NT2/D1 (cell line): ENCODE results near the gene POMT2.

Experiments
- DNase-seq: peaks from one replicate; pipeline ENCODE4 v3.0.0-alpha.2; 2011; ENCODE audit warnings: low read depth, low spot score
- H3K27me3 ChIP-seq: 2 replicates; pipeline ENCODE4 v1.6.0; 2011; ENCODE audit warnings: mild to moderate bottlenecking; ENCODE audit not compliant: insufficient read length, insufficient read depth
- H3K36me3 ChIP-seq: 2 replicates; pipeline ENCODE4 v1.6.1; 2011; ENCODE audit warnings: mild to moderate bottlenecking, low read length, mixed read lengths; ENCODE audit not compliant: insufficient read depth, insufficient read length
- H3K4me1 ChIP-seq: 2 replicates; pipeline ENCODE4 v1.5.1; 2011; ENCODE audit not compliant: insufficient read depth, insufficient read length
- H3K4me3 ChIP-seq: 2 replicates; pipeline ENCODE4 v1.5.1; 2011; ENCODE audit warnings: low read depth; ENCODE audit not compliant: insufficient read length
- H3K9ac ChIP-seq: 2 replicates; pipeline ENCODE4 v1.6.0; 2011; ENCODE audit warnings: low read depth; ENCODE audit not compliant: insufficient read length
- H3K9me3 ChIP-seq: 2 replicates; pipeline ENCODE4 v1.5.1; 2011; ENCODE audit warnings: mild to moderate bottlenecking, low read length; ENCODE audit not compliant: insufficient read depth
- SUZ12 ChIP-seq: IDR thresholded peaks from 2 replicates; pipeline ENCODE4 v1.6.1; 2011; ENCODE audit not compliant: insufficient read length, insufficient read depth; ENCODE audit errors: extremely low read depth
- YY1 ChIP-seq: IDR thresholded peaks from 2 replicates; pipeline ENCODE4 v1.6.1; 2011; ENCODE audit not compliant: insufficient read length, insufficient read depth
- ZNF274 ChIP-seq: IDR thresholded peaks from 2 replicates; pipeline ENCODE4 v1.6.1; 2011; ENCODE audit warnings: mild to moderate bottlenecking, low read depth, low read length

POMT2 gene

DNA sequence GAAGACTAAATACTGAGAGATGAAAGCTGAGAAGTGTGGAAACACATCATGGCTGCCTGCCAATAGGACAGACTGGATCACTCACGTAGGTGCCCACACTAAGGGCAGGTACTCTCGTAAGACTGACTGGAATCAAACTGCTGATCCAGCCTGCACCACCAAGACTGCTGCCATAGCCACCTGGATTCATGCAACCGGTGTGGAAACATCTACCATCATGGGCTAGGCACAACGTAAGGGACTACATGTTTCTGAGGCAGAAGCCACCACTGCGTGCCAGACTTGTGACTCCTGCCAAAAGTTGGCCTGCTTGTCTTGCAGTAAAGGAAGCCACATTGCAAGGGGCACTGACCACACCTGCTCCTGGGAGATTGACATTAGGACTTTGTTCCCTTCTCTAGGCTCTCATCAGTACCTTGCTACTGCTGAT, 3.8 kb downstream of the POMT2 start:
- Histone ChIP-seq H3K9ac (no peak overlapping the region), H3K36me3 (no peaks in the 10 kb centered on the region), H3K4me1 (peaks cover 8% of the 10 kb centered on the region), H3K9me3 (no peaks in the 10 kb centered on the region), H3K4me3 (no peak overlapping the region), H3K27me3 (no peaks in the 10 kb centered on the region)
- TF ChIP-seq YY1 (no peak), ZNF274 (no peak), SUZ12 (no peak)
- no peak for DNase-seq

DNA sequence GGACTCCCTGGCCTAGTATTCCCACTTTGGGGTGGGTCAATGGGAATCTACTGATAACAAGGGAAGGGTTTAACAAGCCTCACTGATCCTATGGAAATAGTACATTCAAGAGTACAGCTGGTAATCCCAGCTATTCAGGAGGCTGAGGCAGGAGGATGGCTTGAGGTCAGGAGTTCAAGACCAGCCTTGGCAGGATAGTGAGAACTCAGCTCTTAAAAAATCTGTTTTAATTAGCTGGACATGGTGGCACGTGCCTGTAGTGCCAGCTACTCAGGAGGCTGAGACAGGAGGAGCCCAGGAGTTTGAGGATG, 4.5 kb downstream of the POMT2 start:
- Histone ChIP-seq H3K4me3 (no peak overlapping the region), H3K36me3 (peaks cover 2% of the 10 kb centered on the region), H3K9me3 (no peaks in the 10 kb centered on the region), H3K27me3 (no peaks in the 10 kb centered on the region), H3K4me1 (peaks cover 8% of the 10 kb centered on the region), H3K9ac (no peak overlapping the region)
- no peak for TF ChIP-seq ZNF274
- no peak for TF ChIP-seq SUZ12
- TF ChIP-seq YY1: no peak
- no peak for DNase-seq

DNA sequence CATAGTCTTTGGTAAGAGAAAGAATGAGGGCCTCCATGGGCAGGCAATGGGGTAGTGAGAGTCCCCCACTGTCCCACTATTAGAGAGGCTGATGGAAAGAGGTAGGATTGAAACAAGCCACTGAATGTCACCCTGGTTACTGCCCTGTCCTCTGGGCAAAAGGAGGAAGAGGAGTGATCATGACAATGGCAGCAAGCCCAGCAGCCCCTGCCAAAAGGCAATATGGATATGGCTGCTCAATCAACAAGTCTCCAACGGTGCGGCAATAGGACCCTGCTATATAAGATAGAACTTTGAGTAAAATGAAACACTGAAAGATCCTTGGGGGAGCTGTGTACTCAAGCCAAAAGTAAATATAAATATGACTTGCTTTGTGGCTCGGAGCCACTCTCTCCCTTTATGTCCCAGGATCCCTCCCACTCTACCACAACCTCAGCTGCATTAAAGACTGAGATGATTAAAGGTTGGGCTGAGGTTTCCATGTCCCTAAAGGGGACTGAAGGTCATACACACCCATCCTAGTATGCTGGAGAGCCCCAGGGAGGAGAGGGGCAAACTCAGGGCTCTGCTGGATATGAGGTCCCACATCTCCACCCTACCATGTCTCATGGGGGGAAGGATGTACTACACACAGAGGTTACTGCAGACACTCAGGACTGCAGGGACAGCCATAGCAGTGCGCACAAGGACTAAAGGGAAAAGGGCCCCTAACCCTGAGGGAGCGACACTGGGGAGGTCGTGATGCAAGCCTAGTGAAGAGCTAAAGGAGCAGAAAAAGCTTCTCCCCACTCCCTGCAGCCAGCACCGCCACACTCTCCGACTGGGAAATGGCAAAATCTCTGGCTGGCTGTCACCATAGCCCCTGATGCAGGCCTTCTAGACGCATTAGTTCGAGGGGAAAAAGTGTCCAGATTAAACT, 5.9 kb downstream of the POMT2 start:
- Histone ChIP-seq H3K9ac (no peak overlapping the region), H3K4me3 (no peak overlapping the region)
- no peak for DNase-seq

DNA sequence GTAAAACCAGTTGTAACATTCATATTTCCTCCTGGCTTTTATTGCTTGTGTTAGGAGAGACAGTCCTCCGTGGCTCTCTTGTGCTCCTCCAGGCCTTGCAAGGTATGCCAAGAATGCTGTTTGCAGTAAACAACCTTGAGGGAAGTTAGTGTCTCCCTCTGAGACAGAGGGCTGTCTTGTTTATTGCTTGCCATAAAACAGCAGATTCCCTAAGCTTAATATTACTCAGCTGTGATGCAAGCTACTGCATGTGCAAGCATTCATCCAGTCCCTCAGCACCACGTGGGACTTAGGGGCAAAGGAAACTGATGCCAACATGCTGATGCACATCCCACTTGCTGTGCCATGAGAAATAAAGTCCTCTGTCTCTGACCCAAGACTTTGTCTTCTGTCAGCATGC, 6.6 kb downstream of the POMT2 start:
- no peak for TF ChIP-seq SUZ12
- no peak for TF ChIP-seq ZNF274
- no peak for TF ChIP-seq YY1
- Histone ChIP-seq H3K4me3 (no peak overlapping the region), H3K9me3 (no peaks in the 10 kb centered on the region), H3K4me1 (peaks cover 8% of the 10 kb centered on the region), H3K27me3 (no peaks in the 10 kb centered on the region), H3K36me3 (peaks cover 2% of the 10 kb centered on the region), H3K9ac (no peak overlapping the region)
- DNase-seq: no peak

More for the DNA sequence above, 5.9 kb downstream of the POMT2 start:
- H3K4me1 ChIP-seq: peaks cover 8% of the 10 kb centered on the region
- H3K36me3 ChIP-seq: peaks cover 2% of the 10 kb centered on the region
- H3K27me3 ChIP-seq: no peaks in the 10 kb centered on the region
- no peaks in the 10 kb centered on the region for H3K9me3 ChIP-seq
- TF ChIP-seq SUZ12: no peak
- no peak for TF ChIP-seq ZNF274
- no peak for TF ChIP-seq YY1

DNA sequence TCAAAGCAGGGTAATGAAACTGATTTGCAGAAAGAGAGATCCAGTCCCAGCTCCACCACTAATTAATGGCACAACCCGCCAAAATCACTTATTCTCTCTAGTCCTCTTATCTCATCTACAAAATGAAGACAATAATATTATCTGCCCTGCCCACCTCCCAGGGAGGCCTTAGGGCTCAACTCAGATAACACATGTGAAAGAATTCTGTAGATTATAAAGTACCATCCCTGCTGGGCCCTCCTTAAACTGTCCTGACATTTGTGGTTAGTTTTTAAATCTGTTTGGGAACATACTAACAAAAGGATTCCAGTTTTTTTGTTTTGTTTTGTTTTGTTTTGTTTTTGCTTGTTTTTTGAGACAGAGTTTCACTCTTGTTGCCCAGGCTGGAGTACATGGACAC, 7.3 kb downstream of the POMT2 start:
- Histone ChIP-seq H3K36me3 (peaks cover 2% of the 10 kb centered on the region), H3K4me1 (peaks cover 8% of the 10 kb centered on the region), H3K4me3 (no peak overlapping the region), H3K27me3 (no peaks in the 10 kb centered on the region), H3K9ac (no peak overlapping the region), H3K9me3 (no peaks in the 10 kb centered on the region)
- no peak for DNase-seq
- TF ChIP-seq SUZ12 (no peak), YY1 (no peak), ZNF274 (no peak)

DNA sequence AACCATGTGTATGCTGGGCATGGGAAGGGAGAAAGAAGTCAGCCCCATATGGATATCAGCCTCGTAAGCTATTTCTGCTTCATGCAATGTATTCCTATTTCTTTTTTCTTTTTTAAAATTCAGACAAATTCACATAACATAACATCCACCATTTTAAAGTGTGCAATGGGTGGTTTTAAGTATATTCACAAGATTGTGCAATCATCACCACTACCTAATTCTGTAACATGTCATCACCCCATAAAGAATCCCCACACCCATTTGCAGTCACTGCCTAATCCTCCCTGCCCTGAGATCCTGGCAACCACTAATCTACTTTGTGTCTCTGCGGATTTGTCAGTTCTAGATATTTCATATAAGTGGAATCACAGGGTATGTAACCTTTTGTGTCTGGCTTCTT, 9.5 kb downstream of the POMT2 start:
- no peak for DNase-seq
- no peaks in the 10 kb centered on the region for H3K27me3 ChIP-seq
- no peak overlapping the region for H3K4me3 ChIP-seq
- no peak overlapping the region for H3K9ac ChIP-seq
- H3K36me3 ChIP-seq: peaks cover 2% of the 10 kb centered on the region
- no peak for TF ChIP-seq ZNF274
- no peak for TF ChIP-seq YY1
- TF ChIP-seq SUZ12: no peak
- H3K9me3 ChIP-seq: no peaks in the 10 kb centered on the region
- H3K4me1 ChIP-seq: peaks cover 12% of the 10 kb centered on the region

DNA sequence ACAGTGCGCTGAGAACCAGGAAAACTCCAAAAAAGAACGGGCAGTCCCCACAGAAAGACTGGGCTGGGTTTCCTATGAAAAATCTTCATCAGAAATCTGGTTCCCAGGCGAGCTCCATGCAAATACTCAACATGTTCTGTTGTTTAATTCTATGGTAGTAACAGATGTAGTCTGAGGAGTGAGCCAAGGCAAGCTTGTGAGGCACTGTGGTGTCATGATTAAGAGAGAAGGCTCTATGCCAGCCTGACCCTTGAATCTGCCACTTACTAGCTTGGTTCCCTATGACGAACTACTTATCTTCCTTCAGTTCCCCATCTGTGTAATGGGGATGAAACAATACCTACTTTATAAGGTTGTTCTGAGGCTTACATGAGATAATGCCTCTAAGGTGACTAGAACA, 10.7 kb downstream of the POMT2 start:
- peaks cover 9% of the 10 kb centered on the region for H3K36me3 ChIP-seq
- peaks cover 8% of the 10 kb centered on the region for H3K4me1 ChIP-seq
- TF ChIP-seq ZNF274 (no peak), YY1 (no peak), SUZ12 (no peak)
- H3K9ac ChIP-seq: no peak overlapping the region
- H3K27me3 ChIP-seq: no peaks in the 10 kb centered on the region
- H3K4me3 ChIP-seq: no peak overlapping the region
- DNase-seq: no peak
- no peaks in the 10 kb centered on the region for H3K9me3 ChIP-seq
